ENCODE measurements around the gene KDM4B. TPM values are rescaled to one million over a fixed set of nuclear protein-coding genes. Genes with fewer than 3 reads are reported as not detected.

Gene KDM4B
- total and polyA plus RNA-seq, 9 of the 15 experiments (the other 6 are each of a cell fraction or from before 2014, with no cell fraction given), result 0.21 to 29.9 (median 7.3) TPM

DNA sequence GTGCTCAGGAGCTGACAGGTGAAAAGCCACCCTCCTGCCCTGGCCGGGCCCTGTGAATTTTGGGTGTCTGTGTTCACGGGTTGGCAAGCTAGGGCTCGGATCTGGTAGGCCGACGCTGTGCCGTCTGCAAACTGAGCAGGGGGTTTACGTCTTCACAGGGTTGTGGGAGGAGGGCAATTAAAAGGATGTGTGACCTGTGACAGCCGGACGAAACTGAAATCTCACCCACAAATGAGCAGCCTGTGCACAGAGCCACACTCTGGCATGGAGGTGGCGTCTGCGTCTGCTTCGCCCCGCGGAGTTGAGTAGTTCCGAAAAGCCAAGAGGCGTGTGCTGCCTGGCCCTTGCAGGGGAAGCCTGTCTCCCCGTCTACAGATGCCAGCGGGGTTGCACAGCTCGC is 117.3 kb downstream of the KDM4B start:
- in situ Hi-C loops (cut with MboI), result no loop called here
- H3K79me2 ChIP-seq (ENCODE audit: control insufficient read depth, insufficient read depth, low read length), result peaks cover 7% of the 10 kb centered on the region
- H4K20me1 ChIP-seq (replicated peaks; ENCODE audit: control insufficient read depth, insufficient read depth, low read length), result no peaks in the 10 kb centered on the region
- intact Hi-C loops (cut with micrococcal nuclease), result no loop called here
- POLR2A ChIA-PET, result interaction anchor here (0.6 to 0.9 kb wide), 2 partner anchors 9 to 147 kb away, joined by 3 read pairs; no protein-coding TSS in a partner anchor
- H3K4me2 ChIP-seq (ENCODE audit: insufficient read depth, low read length), result no peak overlapping the region
- WGBS (ENCODE audit: insufficient coverage, low coverage, missing lambda C conversion rate), result 85% methylated on average over 13 of the region's 19 CpGs
- peaks cover 15 to 55% of the 10 kb centered on the region in 2 experiments for H3K4me1 ChIP-seq (replicated peaks in 1 of 2; ENCODE audit: control insufficient read depth in 2 of 2, insufficient read depth in 2 of 2, low read length in 2 of 2)
- CTCF ChIA-PET (ENCODE audit: low intra/inter-chr PET ratio), result no interaction called here
- H3K36me3 ChIP-seq (ENCODE audit: control insufficient read depth, insufficient read depth, low read length), result peaks cover 45% of the 10 kb centered on the region; the same call in 2 of the 3 replicates
- no peak overlapping the region for H3K27ac ChIP-seq (ENCODE audit: extremely low read depth, low read depth, low read length)
- no peak overlapping the region for H2AFZ ChIP-seq (ENCODE audit: low read depth, low read length)
- H3K27me3 ChIP-seq (ENCODE audit: control insufficient read depth in 2 of 2, insufficient read depth in 2 of 2, low read length in 2 of 2), result no peaks in the 10 kb centered on the region
- no peaks in the 10 kb centered on the region for H3K9me3 ChIP-seq (replicated peaks; ENCODE audit: control insufficient read depth, insufficient read depth, low read depth, low read length)
- no peak overlapping the region for H3K9ac ChIP-seq (ENCODE audit: insufficient read depth in 1 of 2, low read depth in 2 of 2, low read length in 2 of 2)
- no peak for ATAC-seq
- no peak for DNase-seq (ENCODE audit: extremely low read depth in 1 of 4, low spot score in 3 of 4)
- H3K9me1 ChIP-seq (ENCODE audit: control insufficient read depth, insufficient read depth, low read length), result peaks cover 5% of the 10 kb centered on the region
- no peak for FAIRE-seq
- no peak overlapping the region for H3K4me3 ChIP-seq
- BruUV-seq (replicated peaks), result no TSS peak
- TF ChIP-seq POLR2H (tag; IDR thresholded peaks at IDR 0.05; ENCODE audit: low read depth) (no peak), ETV6 (IDR thresholded peaks at IDR 0.05; ENCODE audit: borderline replicate concordance in 1 of 2, low read depth in 2 of 2, low read length in 1 of 2) (no peak), ETV6 (CRISPR knock-in tag; IDR thresholded peaks at IDR 0.05; ENCODE audit: borderline replicate concordance) (no peak), XRCC5 (IDR thresholded peaks at IDR 0.05; ENCODE audit: low read depth, low read length) (no peak), FUS (optimal IDR thresholded peaks at IDR 0.05; ENCODE audit: low read depth, low read length) (no peak), POU5F1 (IDR thresholded peaks at IDR 0.05; ENCODE audit: borderline replicate concordance, low read depth, low read length, partially characterized antibody) (no peak)
- TF ChIP-seq, protein P1, sequence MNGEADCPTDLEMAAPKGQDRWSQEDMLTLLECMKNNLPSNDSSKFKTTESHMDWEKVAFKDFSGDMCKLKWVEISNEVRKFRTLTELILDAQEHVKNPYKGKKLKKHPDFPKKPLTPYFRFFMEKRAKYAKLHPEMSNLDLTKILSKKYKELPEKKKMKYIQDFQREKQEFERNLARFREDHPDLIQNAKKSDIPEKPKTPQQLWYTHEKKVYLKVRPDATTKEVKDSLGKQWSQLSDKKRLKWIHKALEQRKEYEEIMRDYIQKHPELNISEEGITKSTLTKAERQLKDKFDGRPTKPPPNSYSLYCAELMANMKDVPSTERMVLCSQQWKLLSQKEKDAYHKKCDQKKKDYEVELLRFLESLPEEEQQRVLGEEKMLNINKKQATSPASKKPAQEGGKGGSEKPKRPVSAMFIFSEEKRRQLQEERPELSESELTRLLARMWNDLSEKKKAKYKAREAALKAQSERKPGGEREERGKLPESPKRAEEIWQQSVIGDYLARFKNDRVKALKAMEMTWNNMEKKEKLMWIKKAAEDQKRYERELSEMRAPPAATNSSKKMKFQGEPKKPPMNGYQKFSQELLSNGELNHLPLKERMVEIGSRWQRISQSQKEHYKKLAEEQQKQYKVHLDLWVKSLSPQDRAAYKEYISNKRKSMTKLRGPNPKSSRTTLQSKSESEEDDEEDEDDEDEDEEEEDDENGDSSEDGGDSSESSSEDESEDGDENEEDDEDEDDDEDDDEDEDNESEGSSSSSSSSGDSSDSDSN (IDR thresholded peaks at IDR 0.05; ENCODE audit: borderline replicate concordance in 1 of 2, low read depth in 2 of 2, low read length in 2 of 2), result no peak
- TF ChIP-seq, protein P2, sequence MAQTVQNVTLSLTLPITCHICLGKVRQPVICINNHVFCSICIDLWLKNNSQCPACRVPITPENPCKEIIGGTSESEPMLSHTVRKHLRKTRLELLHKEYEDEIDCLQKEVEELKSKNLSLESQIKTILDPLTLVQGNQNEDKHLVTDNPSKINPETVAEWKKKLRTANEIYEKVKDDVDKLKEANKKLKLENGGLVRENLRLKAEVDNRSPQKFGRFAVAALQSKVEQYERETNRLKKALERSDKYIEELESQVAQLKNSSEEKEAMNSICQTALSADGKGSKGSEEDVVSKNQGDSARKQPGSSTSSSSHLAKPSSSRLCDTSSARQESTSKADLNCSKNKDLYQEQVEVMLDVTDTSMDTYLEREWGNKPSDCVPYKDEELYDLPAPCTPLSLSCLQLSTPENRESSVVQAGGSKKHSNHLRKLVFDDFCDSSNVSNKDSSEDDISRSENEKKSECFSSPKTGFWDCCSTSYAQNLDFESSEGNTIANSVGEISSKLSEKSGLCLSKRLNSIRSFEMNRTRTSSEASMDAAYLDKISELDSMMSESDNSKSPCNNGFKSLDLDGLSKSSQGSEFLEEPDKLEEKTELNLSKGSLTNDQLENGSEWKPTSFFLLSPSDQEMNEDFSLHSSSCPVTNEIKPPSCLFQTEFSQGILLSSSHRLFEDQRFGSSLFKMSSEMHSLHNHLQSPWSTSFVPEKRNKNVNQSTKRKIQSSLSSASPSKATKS (CRISPR knock-in tag; IDR thresholded peaks at IDR 0.05), result no peak
- TF ChIP-seq, protein P3, sequence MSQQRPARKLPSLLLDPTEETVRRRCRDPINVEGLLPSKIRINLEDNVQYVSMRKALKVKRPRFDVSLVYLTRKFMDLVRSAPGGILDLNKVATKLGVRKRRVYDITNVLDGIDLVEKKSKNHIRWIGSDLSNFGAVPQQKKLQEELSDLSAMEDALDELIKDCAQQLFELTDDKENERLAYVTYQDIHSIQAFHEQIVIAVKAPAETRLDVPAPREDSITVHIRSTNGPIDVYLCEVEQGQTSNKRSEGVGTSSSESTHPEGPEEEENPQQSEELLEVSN (IDR thresholded peaks at IDR 0.05; ENCODE audit: borderline replicate concordance in 1 of 2, extremely low read depth in 1 of 2, insufficient read depth in 1 of 2, insufficient read length in 1 of 2, low read depth in 1 of 2, low read length in 1 of 2, poor library complexity in 1 of 2, severe bottlenecking in 1 of 2), result no peak
